ENCODE measurements around the gene KCNJ10. TPM values are rescaled to one million over a fixed set of nuclear protein-coding genes. Genes with fewer than 3 reads are reported as not detected.

Gene KCNJ10
- total and polyA plus RNA-seq, 2 of the 13 experiments (the other 11 are each of a cell fraction or from before 2014, with no cell fraction given), result 4.4 to 10.3 TPM

DNA sequence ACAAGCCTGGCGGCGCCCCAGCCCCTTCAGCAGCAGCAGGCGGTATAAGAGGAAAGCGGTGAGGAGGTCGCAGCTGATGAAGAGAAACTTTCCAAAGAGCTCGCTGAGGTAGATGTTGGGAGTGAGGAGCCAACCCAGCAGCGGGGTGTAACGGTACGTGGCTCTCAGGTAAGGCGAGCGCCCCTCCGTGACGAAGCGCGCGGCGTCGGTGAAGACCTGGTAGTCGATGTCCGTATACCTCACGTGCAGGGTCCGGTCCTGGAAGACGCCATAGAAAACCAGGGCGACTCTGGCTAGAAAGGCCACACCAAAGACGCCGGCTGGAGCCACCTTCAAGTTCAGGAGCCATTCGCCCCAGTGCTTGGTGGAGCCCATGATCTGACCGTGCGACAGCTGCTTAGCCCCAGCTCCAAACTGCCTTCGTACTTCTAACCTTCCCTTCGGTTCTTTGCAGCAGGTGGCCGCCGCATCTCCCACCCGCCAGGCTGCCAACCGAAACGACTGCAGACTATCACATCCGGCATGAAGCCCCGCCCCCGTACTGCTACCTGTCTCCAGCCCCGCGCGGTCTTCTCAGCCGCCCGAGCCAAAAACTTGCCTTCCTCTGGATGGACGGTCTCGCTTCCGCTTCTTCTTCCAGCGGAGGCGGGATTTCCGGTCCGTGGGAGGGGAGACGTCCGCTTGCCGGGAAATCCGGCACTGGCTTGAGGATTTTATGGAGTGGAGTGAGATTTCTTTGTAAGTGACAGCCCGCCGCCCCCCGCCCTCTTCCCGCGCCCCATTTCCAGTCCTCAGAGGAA, 38.4 kb downstream of the KCNJ10 start, which contains the start of gene PIGM (continued):
- TF ChIP-seq CHD4 (IDR thresholded peaks at IDR 0.05; ENCODE audit: borderline replicate concordance, low read length) (no peak), ATF7 (IDR thresholded peaks at IDR 0.05) (no peak), ATF7 (CRISPR knock-in tag; IDR thresholded peaks at IDR 0.05) (no peak), MTF2 (CRISPR knock-in tag; IDR thresholded peaks at IDR 0.05; ENCODE audit: borderline replicate concordance) (no peak), RAD21 (CRISPR knock-in tag; IDR thresholded peaks at IDR 0.05) (no peak), KLF15 (CRISPR knock-in tag; IDR thresholded peaks at IDR 0.05; ENCODE audit: borderline replicate concordance) (peak; percentile 20; the same call in 1 of the 2 replicates), CREM (IDR thresholded peaks at IDR 0.05) (peak; percentile 58), CREM (CRISPR knock-in tag; IDR thresholded peaks at IDR 0.05) (no peak), ATF7-NPFF (CRISPR knock-in tag; IDR thresholded peaks at IDR 0.05; ENCODE audit: low read depth) (peak; percentile 79; the same call in 1 of the 2 replicates), CCAR2 (optimal IDR thresholded peaks at IDR 0.05; ENCODE audit: low read depth, low read length) (peak; percentile 87), GABPA (IDR thresholded peaks at IDR 0.05; ENCODE audit: low read depth, low read length) (peak; percentile 93), GABPA (CRISPR knock-in tag; IDR thresholded peaks at IDR 0.05; ENCODE audit: low read depth) (peak; percentile 97), TBX2 (CRISPR knock-in tag; IDR thresholded peaks at IDR 0.05; ENCODE audit: borderline replicate concordance) (0 out of 2 replicates have a peak, but pooled peaks have one; percentile 60), CEBPB (IDR thresholded peaks at IDR 0.05; ENCODE audit: borderline replicate concordance, low read depth, low read length) (no peak), ZNF589 (CRISPR knock-in tag; conservative IDR thresholded peaks at IDR 0.05) (no peak)
- TF ChIP-seq, protein P1, sequence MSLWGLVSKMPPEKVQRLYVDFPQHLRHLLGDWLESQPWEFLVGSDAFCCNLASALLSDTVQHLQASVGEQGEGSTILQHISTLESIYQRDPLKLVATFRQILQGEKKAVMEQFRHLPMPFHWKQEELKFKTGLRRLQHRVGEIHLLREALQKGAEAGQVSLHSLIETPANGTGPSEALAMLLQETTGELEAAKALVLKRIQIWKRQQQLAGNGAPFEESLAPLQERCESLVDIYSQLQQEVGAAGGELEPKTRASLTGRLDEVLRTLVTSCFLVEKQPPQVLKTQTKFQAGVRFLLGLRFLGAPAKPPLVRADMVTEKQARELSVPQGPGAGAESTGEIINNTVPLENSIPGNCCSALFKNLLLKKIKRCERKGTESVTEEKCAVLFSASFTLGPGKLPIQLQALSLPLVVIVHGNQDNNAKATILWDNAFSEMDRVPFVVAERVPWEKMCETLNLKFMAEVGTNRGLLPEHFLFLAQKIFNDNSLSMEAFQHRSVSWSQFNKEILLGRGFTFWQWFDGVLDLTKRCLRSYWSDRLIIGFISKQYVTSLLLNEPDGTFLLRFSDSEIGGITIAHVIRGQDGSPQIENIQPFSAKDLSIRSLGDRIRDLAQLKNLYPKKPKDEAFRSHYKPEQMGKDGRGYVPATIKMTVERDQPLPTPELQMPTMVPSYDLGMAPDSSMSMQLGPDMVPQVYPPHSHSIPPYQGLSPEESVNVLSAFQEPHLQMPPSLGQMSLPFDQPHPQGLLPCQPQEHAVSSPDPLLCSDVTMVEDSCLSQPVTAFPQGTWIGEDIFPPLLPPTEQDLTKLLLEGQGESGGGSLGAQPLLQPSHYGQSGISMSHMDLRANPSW (CRISPR knock-in tag; IDR thresholded peaks at IDR 0.05; ENCODE audit: borderline replicate concordance), result no peak; the same call in 1 of the 2 replicates
- TF ChIP-seq, protein P2, sequence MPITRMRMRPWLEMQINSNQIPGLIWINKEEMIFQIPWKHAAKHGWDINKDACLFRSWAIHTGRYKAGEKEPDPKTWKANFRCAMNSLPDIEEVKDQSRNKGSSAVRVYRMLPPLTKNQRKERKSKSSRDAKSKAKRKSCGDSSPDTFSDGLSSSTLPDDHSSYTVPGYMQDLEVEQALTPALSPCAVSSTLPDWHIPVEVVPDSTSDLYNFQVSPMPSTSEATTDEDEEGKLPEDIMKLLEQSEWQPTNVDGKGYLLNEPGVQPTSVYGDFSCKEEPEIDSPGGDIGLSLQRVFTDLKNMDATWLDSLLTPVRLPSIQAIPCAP (CRISPR knock-in tag; IDR thresholded peaks at IDR 0.05; ENCODE audit: low read depth), result no peak
- TF ChIP-seq, protein P3, sequence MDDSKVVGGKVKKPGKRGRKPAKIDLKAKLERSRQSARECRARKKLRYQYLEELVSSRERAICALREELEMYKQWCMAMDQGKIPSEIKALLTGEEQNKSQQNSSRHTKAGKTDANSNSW (CRISPR knock-in tag; IDR thresholded peaks at IDR 0.05; ENCODE audit: borderline replicate concordance), result peak; percentile 85; the same call in 1 of the 2 replicates
- TF ChIP-seq, protein P4, sequence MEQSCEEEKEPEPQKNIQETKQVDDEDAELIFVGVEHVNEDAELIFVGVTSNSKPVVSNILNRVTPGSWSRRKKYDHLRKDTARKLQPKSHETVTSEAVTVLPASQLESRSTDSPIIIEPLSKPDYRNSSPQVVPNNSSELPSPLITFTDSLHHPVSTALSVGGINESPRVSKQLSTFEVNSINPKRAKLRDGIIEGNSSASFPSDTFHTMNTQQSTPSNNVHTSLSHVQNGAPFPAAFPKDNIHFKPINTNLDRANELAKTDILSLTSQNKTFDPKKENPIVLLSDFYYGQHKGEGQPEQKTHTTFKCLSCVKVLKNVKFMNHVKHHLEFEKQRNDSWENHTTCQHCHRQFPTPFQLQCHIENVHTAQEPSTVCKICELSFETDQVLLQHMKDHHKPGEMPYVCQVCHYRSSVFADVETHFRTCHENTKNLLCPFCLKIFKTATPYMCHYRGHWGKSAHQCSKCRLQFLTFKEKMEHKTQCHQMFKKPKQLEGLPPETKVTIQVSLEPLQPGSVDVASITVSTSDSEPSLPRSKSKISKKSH (CRISPR knock-in tag; IDR thresholded peaks at IDR 0.05; ENCODE audit: borderline replicate concordance), result no peak
- TF ChIP-seq, protein P5, sequence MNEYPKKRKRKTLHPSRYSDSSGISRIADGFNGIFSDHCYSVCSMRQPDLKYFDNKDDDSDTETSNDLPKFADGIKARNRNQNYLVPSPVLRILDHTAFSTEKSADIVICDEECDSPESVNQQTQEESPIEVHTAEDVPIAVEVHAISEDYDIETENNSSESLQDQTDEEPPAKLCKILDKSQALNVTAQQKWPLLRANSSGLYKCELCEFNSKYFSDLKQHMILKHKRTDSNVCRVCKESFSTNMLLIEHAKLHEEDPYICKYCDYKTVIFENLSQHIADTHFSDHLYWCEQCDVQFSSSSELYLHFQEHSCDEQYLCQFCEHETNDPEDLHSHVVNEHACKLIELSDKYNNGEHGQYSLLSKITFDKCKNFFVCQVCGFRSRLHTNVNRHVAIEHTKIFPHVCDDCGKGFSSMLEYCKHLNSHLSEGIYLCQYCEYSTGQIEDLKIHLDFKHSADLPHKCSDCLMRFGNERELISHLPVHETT (CRISPR knock-in tag; conservative IDR thresholded peaks at IDR 0.05), result no peak; the same call in 1 of the 2 replicates
- TF ChIP-seq, protein P6, sequence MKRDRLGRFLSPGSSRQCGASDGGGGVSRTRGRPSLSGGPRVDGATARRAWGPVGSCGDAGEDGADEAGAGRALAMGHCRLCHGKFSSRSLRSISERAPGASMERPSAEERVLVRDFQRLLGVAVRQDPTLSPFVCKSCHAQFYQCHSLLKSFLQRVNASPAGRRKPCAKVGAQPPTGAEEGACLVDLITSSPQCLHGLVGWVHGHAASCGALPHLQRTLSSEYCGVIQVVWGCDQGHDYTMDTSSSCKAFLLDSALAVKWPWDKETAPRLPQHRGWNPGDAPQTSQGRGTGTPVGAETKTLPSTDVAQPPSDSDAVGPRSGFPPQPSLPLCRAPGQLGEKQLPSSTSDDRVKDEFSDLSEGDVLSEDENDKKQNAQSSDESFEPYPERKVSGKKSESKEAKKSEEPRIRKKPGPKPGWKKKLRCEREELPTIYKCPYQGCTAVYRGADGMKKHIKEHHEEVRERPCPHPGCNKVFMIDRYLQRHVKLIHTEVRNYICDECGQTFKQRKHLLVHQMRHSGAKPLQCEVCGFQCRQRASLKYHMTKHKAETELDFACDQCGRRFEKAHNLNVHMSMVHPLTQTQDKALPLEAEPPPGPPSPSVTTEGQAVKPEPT (CRISPR knock-in tag; IDR thresholded peaks at IDR 0.05; ENCODE audit: low read depth), result no peak

Measured in HepG2 (cell line).